Duodenal mucosa (tissue), 2 donors: ENCODE results near the gene PUM1.

Experiments
- H3K27ac ChIP-seq: one replicate; pipeline ENCODE4 v1.7.0; 2013; ENCODE audit warnings: low read depth, low read length
- H3K27me3 ChIP-seq, 2 donors: one replicate each; pipeline ENCODE4 v1.7.0; 2013; ENCODE audit warnings: low read length in 2 of 2, control low read depth in 1 of 2; ENCODE audit not compliant: insufficient read depth in 2 of 2, control insufficient read depth in 1 of 2
- H3K36me3 ChIP-seq, 2 donors: one replicate each; pipeline ENCODE4 v1.7.0; 2013; ENCODE audit warnings: low read length in 2 of 2, control low read depth in 1 of 2; ENCODE audit not compliant: insufficient read depth in 2 of 2, control insufficient read depth in 1 of 2
- H3K4me1 ChIP-seq, 2 donors: one replicate each; pipeline ENCODE4 v1.7.0; 2013; ENCODE audit warnings: low read length in 2 of 2, control low read depth in 1 of 2; ENCODE audit not compliant: insufficient read depth in 2 of 2, control insufficient read depth in 1 of 2
- H3K4me3 ChIP-seq, 2 donors: one replicate each; pipeline ENCODE4 v1.7.0; 2013; ENCODE audit warnings: low read length in 2 of 2, low read depth in 1 of 2
- H3K9ac ChIP-seq, 2 donors: one replicate each; pipeline ENCODE4 v1.7.0; 2013; ENCODE audit warnings: low read length in 2 of 2, low read depth in 1 of 2
- H3K9me3 ChIP-seq, 2 donors: one replicate each; pipeline ENCODE4 v1.7.0; 2013; ENCODE audit warnings: low read length in 2 of 2, control low read depth in 1 of 2; ENCODE audit not compliant: control insufficient read depth in 1 of 2

PUM1 gene

GRCh38 chr1:30904962-30905335, 160.6 kb downstream of the PUM1 start:
- H3K27ac ChIP-seq: no peak overlapping the region
- H3K9ac ChIP-seq: no peak overlapping the region

GRCh38 chr1:30904191-30904961, 161.1 kb downstream of the PUM1 start:
- Histone ChIP-seq H3K9ac (no peak overlapping the region), H3K36me3 (no peaks in the 10 kb centered on the region), H3K27me3 (peaks cover 9% of the 10 kb centered on the region in 2 donors), H3K4me3 (no peak overlapping the region), H3K27ac (no peak overlapping the region), H3K4me1 (peaks cover 17 to 31% of the 10 kb centered on the region in 2 donors), H3K9me3 (no peaks in the 10 kb centered on the region)

More at GRCh38 chr1:30904962-30905335, 160.6 kb downstream of the PUM1 start:
- Histone ChIP-seq H3K4me1 (peaks cover 20 to 37% of the 10 kb centered on the region in 2 donors), H3K4me3 (no peak overlapping the region), H3K36me3 (no peaks in the 10 kb centered on the region), H3K27me3 (peaks cover 9% of the 10 kb centered on the region in 2 donors), H3K9me3 (no peaks in the 10 kb centered on the region)

- peaks cover 9% of the 10 kb centered on the region in 2 donors for H3K27me3 ChIP-seq
- peaks cover 12 to 25% of the 10 kb centered on the region in 2 donors for H3K4me1 ChIP-seq
- no peak overlapping the region for H3K4me3 ChIP-seq
- H3K36me3 ChIP-seq: no peaks in the 10 kb centered on the region
- H3K9me3 ChIP-seq: no peaks in the 10 kb centered on the region
- H3K27ac ChIP-seq: no peak overlapping the region
- H3K9ac ChIP-seq: no peak overlapping the region
These were observed 162.0 kb downstream of the PUM1 start for GRCh38 chr1:30903343-30904034.

- Histone ChIP-seq H3K9me3 (no peaks in the 10 kb centered on the region), H3K9ac (no peak overlapping the region), H3K4me3 (no peak overlapping the region), H3K4me1 (peaks cover 12 to 25% of the 10 kb centered on the region in 2 donors), H3K27me3 (peaks cover 9% of the 10 kb centered on the region in 2 donors), H3K36me3 (no peaks in the 10 kb centered on the region), H3K27ac (no peak overlapping the region)
These were observed 162.8 kb downstream of the PUM1 start for GRCh38 chr1:30902593-30903290.

- Histone ChIP-seq H3K27ac (peak overlapping the region; percentile 36), H3K9me3 (no peaks in the 10 kb centered on the region), H3K36me3 (no peaks in the 10 kb centered on the region), H3K9ac (no peak overlapping the region), H3K27me3 (peaks cover 1 to 3% of the 10 kb centered on the region in 2 donors), H3K4me1 (peaks cover 12 to 20% of the 10 kb centered on the region in 2 donors), H3K4me3 (no peak overlapping the region)
These were observed 163.5 kb downstream of the PUM1 start for GRCh38 chr1:30901798-30902581.

DNA sequence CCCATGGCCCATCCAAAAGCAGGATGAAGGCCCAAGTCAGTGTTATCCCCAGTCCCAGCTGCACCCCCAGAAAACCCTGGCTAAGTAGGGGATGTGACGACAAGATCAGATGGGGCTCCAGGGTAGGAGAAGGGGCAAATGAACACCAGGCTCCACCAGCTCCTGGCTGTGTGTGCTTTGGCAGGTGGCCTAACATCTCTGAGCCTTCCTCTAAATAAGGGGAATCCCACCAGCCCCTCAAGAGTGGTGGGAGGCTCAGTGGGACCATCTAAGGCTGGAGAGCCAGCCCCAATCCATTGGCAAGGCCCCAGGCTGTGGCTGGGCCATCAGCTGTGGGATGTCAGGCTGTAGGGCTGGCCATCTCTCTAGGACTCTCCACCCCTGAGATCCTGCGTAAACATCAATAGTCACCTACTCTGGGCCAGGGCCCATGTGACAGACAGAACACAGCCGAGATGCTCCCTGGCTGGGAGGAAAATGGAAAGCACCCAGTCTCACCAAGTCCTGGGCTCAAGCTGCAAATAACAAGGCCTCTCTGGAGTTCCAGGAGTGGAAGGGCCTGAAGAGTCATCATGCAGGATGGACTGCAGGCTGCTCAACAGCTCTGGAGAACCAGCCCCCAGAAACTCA, 164.5 kb downstream of the PUM1 start:
- H3K4me1 ChIP-seq: peaks cover 12 to 20% of the 10 kb centered on the region in 2 donors
- H3K27ac ChIP-seq: no peak overlapping the region
- H3K9me3 ChIP-seq: no peaks in the 10 kb centered on the region
- H3K9ac ChIP-seq: no peak overlapping the region
- no peaks in the 10 kb centered on the region for H3K36me3 ChIP-seq
- H3K4me3 ChIP-seq: no peak overlapping the region
- H3K27me3 ChIP-seq: no peaks in the 10 kb centered on the region

- Histone ChIP-seq H3K4me1 (peaks cover 12 to 16% of the 10 kb centered on the region in 2 donors), H3K27ac (no peak overlapping the region), H3K9me3 (no peaks in the 10 kb centered on the region), H3K9ac (no peak overlapping the region), H3K4me3 (no peak overlapping the region), H3K36me3 (no peaks in the 10 kb centered on the region), H3K27me3 (no peaks in the 10 kb centered on the region)
These were observed 165.0 kb downstream of the PUM1 start for GRCh38 chr1:30900486-30900885.

DNA sequence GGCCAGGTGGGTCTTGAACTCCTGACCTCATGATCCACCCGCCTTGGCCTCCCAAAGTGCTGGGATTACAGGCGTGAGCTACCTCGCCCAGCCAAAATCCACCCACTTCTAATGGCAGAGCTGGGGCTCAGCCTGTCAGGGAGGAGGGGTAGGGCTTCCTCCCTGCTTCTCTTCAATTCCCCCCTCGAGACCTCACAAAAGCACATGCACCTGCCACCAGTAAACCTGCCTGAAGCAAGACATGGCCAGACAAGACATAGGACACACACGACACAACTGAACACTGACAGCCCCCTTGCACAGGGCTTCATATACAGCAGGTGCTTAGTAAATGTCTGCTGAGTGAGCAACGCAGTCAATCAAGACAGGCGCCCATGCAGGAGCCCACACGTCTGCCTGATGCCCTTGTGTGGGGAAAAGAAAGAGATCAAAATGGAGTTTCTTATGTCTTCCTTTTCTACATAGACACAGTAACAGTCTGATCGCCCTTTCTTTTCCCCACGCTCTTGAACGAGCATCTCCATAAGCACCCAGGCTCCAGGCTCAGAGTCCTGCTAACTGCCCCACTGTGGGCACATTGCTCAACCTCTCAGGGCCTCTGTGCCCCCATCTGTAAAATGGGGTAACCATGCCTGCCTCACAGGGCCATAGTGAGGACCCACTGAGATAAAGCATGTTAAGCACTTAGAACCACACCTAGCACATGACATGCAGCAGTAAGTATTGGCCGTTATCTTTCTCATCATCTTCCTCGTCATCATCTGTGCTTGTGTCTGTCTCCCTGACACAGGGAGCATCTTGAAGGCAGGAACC, 165.7 kb downstream of the PUM1 start:
- Histone ChIP-seq H3K27ac (no peak overlapping the region), H3K9ac (no peak overlapping the region), H3K4me1 (peaks cover 12 to 20% of the 10 kb centered on the region in 2 donors)

More for the DNA sequence above, 165.7 kb downstream of the PUM1 start:
- H3K27me3 ChIP-seq: no peaks in the 10 kb centered on the region
- H3K9me3 ChIP-seq: no peaks in the 10 kb centered on the region
- H3K36me3 ChIP-seq: no peaks in the 10 kb centered on the region
- no peak overlapping the region for H3K4me3 ChIP-seq
